SK-N-SH treated with all-trans-retinoic acid at 6 μM for 48 hours (cell line): ENCODE measurements around the gene METTL22.

ENCODE experiments used
- TCF4 ChIP-seq: fragments of 250-450 bp; sonication (Bioruptor Pico); IDR thresholded peaks from 2 replicates; pipeline ENCODE4 v1.8.0; 2021; ENCODE audit warnings: mild to moderate bottlenecking, moderate library complexity, borderline replicate concordance
- TSHZ2 ChIP-seq: fragments of 250-450 bp; sonication (Bioruptor Pico); IDR thresholded peaks from 2 replicates; pipeline ENCODE4 v1.5.0; 2020; ENCODE audit warnings: mild to moderate bottlenecking, moderate library complexity
- ZNF565 ChIP-seq: fragments of 450-650 bp; formaldehyde crosslinking; conservative IDR thresholded peaks from 2 replicates; pipeline ENCODE4 v1.5.0; 2020; ENCODE audit warnings: low read depth, mild to moderate bottlenecking, moderate library complexity
- ZNF8 ChIP-seq: fragments of 450-650 bp; formaldehyde crosslinking; IDR thresholded peaks from 2 replicates; pipeline ENCODE4 v1.5.0; 2020; ENCODE audit warnings: mild to moderate bottlenecking, moderate library complexity

DNA sequence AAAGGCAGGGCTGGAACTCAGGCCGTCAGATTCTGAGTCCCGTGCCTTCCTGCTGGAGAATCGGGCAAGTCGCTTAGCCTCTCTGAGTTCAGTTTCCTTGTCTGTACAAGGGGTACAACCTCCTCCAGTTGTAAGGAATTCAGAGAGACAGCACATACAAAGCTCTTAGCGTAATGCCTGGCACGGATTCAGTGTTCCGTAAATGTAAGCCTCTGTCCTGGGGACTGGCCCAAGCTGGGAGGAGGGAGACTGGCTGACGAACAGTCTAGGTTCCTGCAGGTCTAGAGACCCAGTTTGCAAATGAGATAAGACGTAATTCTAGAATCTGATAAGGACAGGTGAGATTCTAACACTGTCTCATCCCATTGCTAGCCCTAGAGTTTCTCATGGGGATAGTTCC lies 9.9 kb downstream of the METTL22 start:
- TF ChIP-seq ZNF8 (CRISPR knock-in tag) (no peak), TCF4 (CRISPR knock-in tag) (no peak), ZNF565 (CRISPR knock-in tag) (no peak), TSHZ2 (CRISPR knock-in tag) (no peak)
